ENCODE data around the gene SLC7A4. TPM values are rescaled to one million over a fixed set of nuclear protein-coding genes. Genes with fewer than 3 reads are reported as not detected.
"Not testable (repeated sequence)": the region's sequence is repeated elsewhere in the genome, so short reads cannot be mapped to it uniquely, and the experiment has no call there.

The SLC7A4 gene
- total RNA-seq, 1 experiment from 2014 or later = not detected

GRCh38 chr22:21043860-21044535 lies 11.6 kb upstream of the SLC7A4 start:
- H3K9me3 ChIP-seq (replicated peaks) = no peaks in the 10 kb centered on the region
- H3K36me3 ChIP-seq = no peaks in the 10 kb centered on the region
- no peak overlapping the region for H3K4me3 ChIP-seq
- peaks cover 9% of the 10 kb centered on the region for H3K4me1 ChIP-seq (replicated peaks)
- DNase-seq (ENCODE audit: low read depth in 1 of 2, low spot score in 2 of 2) = no peak
- H3K27me3 ChIP-seq (replicated peaks) = no peaks in the 10 kb centered on the region
- H3K27ac ChIP-seq = no peak overlapping the region

- no peaks in the 10 kb centered on the region for H3K27me3 ChIP-seq (replicated peaks)
- H3K36me3 ChIP-seq = no peaks in the 10 kb centered on the region
- no peak for DNase-seq (ENCODE audit: low read depth in 1 of 2, low spot score in 2 of 2)
- no peak overlapping the region for H3K27ac ChIP-seq
- H3K4me3 ChIP-seq = no peak overlapping the region
- no peaks in the 10 kb centered on the region for H3K9me3 ChIP-seq (replicated peaks)
- peaks cover 12% of the 10 kb centered on the region for H3K4me1 ChIP-seq (replicated peaks)
Observed at GRCh38 chr22:21042978-21043859, 10.9 kb upstream of the SLC7A4 start.

DNA sequence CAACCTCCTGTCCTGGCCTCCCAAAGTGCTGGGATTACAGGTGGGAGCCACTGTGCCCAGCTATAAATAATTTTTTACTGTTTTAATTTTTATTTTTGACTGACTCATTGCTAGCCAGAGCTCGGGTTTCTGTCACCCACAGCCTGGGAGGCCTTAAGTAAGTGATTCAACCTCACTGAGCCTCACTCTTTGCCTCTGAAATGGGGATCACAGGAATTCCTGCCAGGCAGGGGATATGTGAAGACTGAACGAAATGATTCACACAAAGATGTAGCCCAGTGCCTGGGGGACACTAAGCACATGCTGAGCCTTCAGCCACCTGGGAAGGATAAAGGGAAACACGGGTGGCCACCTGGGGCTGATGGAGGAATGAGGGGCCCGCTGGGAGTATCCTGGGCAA lies 9.6 kb upstream of the SLC7A4 start:
- Histone ChIP-seq H3K36me3 (no peaks in the 10 kb centered on the region), H3K4me1 (replicated peaks) (peaks cover 21% of the 10 kb centered on the region), H3K9me3 (replicated peaks) (no peaks in the 10 kb centered on the region), H3K27ac (no peak overlapping the region), H3K4me3 (no peak overlapping the region), H3K27me3 (replicated peaks) (no peaks in the 10 kb centered on the region)
- no peak for DNase-seq (ENCODE audit: low read depth in 1 of 2, low spot score in 2 of 2)

GRCh38 chr22:21039158-21039557 lies 6.8 kb upstream of the SLC7A4 start:
- H3K4me1 ChIP-seq (replicated peaks) = peaks cover 12% of the 10 kb centered on the region
- not testable (repeated sequence) for H3K36me3 ChIP-seq; H3K9me3 ChIP-seq (replicated peaks)

DNA sequence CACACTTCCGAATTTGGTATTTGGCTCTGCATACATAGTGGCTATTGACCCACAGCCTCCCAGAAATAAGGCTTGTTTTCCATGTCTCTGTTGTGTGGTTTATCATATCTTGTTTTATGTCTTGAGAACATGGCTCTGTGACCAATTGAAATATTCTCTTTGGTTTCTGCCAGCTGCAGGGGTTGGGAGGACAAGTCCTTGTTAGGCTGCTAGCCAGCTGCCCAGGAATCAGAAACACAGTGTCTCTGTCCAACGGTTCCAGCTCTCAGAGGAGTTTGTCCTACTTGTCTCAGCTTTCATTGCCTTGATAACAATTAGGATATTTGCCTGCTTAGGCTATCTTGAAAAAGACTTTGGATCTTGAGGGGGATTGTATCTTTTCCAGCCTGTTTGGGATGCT lies 6.0 kb upstream of the SLC7A4 start:
- H3K36me3 ChIP-seq = no peaks in the 10 kb centered on the region
- peak overlapping the region; percentile 31 for H3K27ac ChIP-seq
- H3K27me3 ChIP-seq (replicated peaks) = no peaks in the 10 kb centered on the region
- H3K4me3 ChIP-seq = no peak overlapping the region
- H3K4me1 ChIP-seq (replicated peaks) = peaks cover 12% of the 10 kb centered on the region
- DNase-seq (ENCODE audit: low read depth in 1 of 2, low spot score in 2 of 2) = no peak
- H3K9me3 ChIP-seq (replicated peaks) = no peaks in the 10 kb centered on the region

More at GRCh38 chr22:21039158-21039557, 6.8 kb upstream of the SLC7A4 start:
- not testable (repeated sequence) for H3K27me3 ChIP-seq (replicated peaks); DNase-seq (ENCODE audit: low read depth in 1 of 2, low spot score in 2 of 2); H3K27ac ChIP-seq; H3K4me3 ChIP-seq

- H3K4me1 ChIP-seq (replicated peaks) = peaks cover 12% of the 10 kb centered on the region
- no peak overlapping the region for H3K27ac ChIP-seq
Observed at GRCh38 chr22:21034989-21035388, 2.6 kb upstream of the SLC7A4 start.

DNA sequence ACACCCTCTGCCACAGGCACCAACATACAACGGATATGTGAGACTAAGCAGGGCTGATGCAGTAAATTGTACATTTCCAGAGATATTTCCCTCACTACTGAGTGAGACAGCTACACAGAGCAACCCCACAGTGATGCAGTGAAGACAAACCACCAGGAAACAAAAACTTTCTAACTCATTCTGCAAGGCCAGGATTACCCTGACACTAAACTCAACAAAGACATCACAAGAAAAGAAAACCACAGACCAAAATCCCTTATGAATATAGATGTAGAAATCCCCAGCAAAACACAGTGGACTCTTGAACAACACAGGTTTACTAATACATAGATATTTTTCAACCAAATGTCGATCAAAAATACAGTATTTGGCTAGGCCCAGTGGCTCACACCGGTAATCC lies 1.5 kb upstream of the SLC7A4 start:
- Histone ChIP-seq H3K9me3 (replicated peaks) (no peaks in the 10 kb centered on the region), H3K27me3 (replicated peaks) (no peaks in the 10 kb centered on the region), H3K4me3 (no peak overlapping the region), H3K4me1 (replicated peaks) (peaks cover 12% of the 10 kb centered on the region), H3K36me3 (no peaks in the 10 kb centered on the region), H3K27ac (no peak overlapping the region)
- no peak for DNase-seq (ENCODE audit: low read depth in 1 of 2, low spot score in 2 of 2)

More at GRCh38 chr22:21034989-21035388, 2.6 kb upstream of the SLC7A4 start:
- DNase-seq (ENCODE audit: low read depth in 1 of 2, low spot score in 2 of 2) = no peak
- Histone ChIP-seq H3K27me3 (replicated peaks) (no peaks in the 10 kb centered on the region), H3K9me3 (replicated peaks) (no peaks in the 10 kb centered on the region), H3K4me3 (no peak overlapping the region), H3K36me3 (no peaks in the 10 kb centered on the region)

- Histone ChIP-seq H3K4me1 (replicated peaks) (peaks cover 7% of the 10 kb centered on the region), H3K27me3 (replicated peaks) (no peaks in the 10 kb centered on the region), H3K4me3 (no peak overlapping the region), H3K9me3 (replicated peaks) (no peaks in the 10 kb centered on the region), H3K27ac (no peak overlapping the region), H3K36me3 (no peaks in the 10 kb centered on the region)
- DNase-seq (ENCODE audit: low read depth in 1 of 2, low spot score in 2 of 2) = no peak
Observed at GRCh38 chr22:21032868-21033688, 717 bp upstream of the SLC7A4 start.

- H3K4me1 ChIP-seq (replicated peaks) = no peaks in the 10 kb centered on the region
- H3K27ac ChIP-seq = no peak overlapping the region
- no peaks in the 10 kb centered on the region for H3K27me3 ChIP-seq (replicated peaks)
- H3K9me3 ChIP-seq (replicated peaks) = no peaks in the 10 kb centered on the region
- no peak overlapping the region for H3K4me3 ChIP-seq
- DNase-seq (ENCODE audit: low read depth in 1 of 2, low spot score in 2 of 2) = no peak
- no peaks in the 10 kb centered on the region for H3K36me3 ChIP-seq
Observed at GRCh38 chr22:21031545-21032036, 770 bp downstream of the SLC7A4 start.

DNA sequence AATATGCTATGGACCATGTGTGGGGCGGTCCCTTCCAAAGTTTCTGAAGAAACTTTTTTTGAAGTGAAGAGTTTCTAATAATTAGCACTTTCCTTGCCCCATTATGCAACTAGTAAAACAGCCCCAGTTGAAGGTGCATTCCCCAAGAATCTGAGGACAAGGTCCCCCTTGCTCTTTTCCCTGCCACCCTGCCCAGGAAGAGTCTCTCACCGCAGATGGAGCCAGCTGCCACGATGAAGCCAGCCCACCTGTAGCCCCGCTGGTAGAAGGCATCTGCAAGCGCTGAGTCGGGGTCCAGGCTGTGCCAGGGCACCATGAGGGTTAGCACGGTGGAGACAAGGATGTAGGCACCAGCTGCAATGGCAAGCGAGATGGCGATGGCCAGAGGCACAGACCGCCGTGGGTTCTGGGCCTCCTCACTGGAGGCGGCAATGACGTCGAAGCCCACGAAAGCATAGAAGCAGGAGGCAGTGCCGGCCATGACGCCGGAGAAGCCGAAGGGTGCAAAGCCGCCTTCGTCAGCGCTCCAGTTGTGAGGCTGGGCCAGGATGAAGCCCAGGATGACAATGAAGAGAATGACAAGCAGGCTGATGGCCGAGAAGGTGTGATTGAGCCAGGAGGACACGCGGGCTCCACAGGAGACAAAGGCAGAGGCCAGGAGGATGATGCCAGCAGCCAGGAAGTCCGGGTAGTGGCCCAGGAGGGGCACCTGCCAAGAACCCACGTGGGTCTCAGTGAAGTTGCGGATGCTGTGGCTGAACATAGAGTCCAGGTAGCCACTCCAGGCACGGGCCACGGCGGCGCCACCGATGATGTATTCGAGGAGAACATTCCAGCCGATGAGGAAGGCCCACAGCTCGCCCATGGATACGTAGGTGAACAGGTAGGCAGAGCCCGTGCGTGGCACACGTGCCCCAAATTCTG lies 1.5 kb downstream of the SLC7A4 start:
- H3K4me1 ChIP-seq (replicated peaks) = no peaks in the 10 kb centered on the region
- DNase-seq (ENCODE audit: low read depth in 1 of 2, low spot score in 2 of 2) = no peak
- no peak overlapping the region for H3K27ac ChIP-seq
- no peaks in the 10 kb centered on the region for H3K36me3 ChIP-seq
- H3K4me3 ChIP-seq = no peak overlapping the region
- H3K9me3 ChIP-seq (replicated peaks) = no peaks in the 10 kb centered on the region
- no peaks in the 10 kb centered on the region for H3K27me3 ChIP-seq (replicated peaks)

- Histone ChIP-seq H3K36me3 (no peaks in the 10 kb centered on the region), H3K4me1 (replicated peaks) (no peaks in the 10 kb centered on the region), H3K27ac (no peak overlapping the region), H3K9me3 (replicated peaks) (no peaks in the 10 kb centered on the region), H3K27me3 (replicated peaks) (no peaks in the 10 kb centered on the region), H3K4me3 (no peak overlapping the region)
- no peak for DNase-seq (ENCODE audit: low read depth in 1 of 2, low spot score in 2 of 2)
Observed at GRCh38 chr22:21030032-21030431, 2.3 kb downstream of the SLC7A4 start.

- no peak overlapping the region for H3K4me3 ChIP-seq
- DNase-seq (ENCODE audit: low read depth in 1 of 2, low spot score in 2 of 2) = no peak
- H3K36me3 ChIP-seq = no peaks in the 10 kb centered on the region
- H3K4me1 ChIP-seq (replicated peaks) = no peaks in the 10 kb centered on the region
- no peak overlapping the region for H3K27ac ChIP-seq
- no peaks in the 10 kb centered on the region for H3K27me3 ChIP-seq (replicated peaks)
- H3K9me3 ChIP-seq (replicated peaks) = no peaks in the 10 kb centered on the region
Observed at GRCh38 chr22:21029486-21030025, 2.8 kb downstream of the SLC7A4 start.
